Activated CD4-positive, alpha-beta T cell treated with anti-CD3 and anti-CD28 coated beads, Interleukin-2, amount 10 ng/mL, durations not matched to agents 7 days and 5 days (primary cell): ENCODE data around the gene KEAP1. TPM values are rescaled to one million over a fixed set of nuclear protein-coding genes. Genes with fewer than 3 reads are reported as not detected.
A peak's percentile ranks its signal among the peaks of the same experiment; 100 is the strongest.
"Not testable (repeated sequence)": the region's sequence is repeated elsewhere in the genome, so short reads cannot be mapped to it uniquely, and the experiment has no call there.

Source experiments
- CTCF ChIA-PET: fragments of 350-600 bp; sonication (Branson Sonifier 250); formaldehyde crosslinking; loops from one replicate; lab custom pipeline; 2021; ENCODE audit warnings: antibody characterized with exemption; lab: Charles Lee
- POLR2A ChIA-PET: fragments of 350-600 bp; sonication (Branson Sonifier 250); formaldehyde crosslinking; loops from one replicate; lab custom pipeline; 2021; ENCODE audit warnings: antibody characterized with exemption; lab: Charles Lee
- DNase-seq: peaks from one replicate; pipeline ENCODE4 v3.0.0-alpha.2; 2020
- H3K27ac Mint-ChIP-seq: one replicate; pipeline ENCODE4 v1.8.0; 2021; ENCODE audit warnings: mild to moderate bottlenecking, moderate library complexity, mixed read lengths
- H3K27me3 Mint-ChIP-seq: one replicate; pipeline ENCODE4 v1.8.0; 2021; ENCODE audit warnings: mixed read lengths
- H3K36me3 Mint-ChIP-seq: one replicate; pipeline ENCODE4 v1.8.0; 2021; ENCODE audit warnings: low read depth, mixed read lengths
- H3K4me1 Mint-ChIP-seq: one replicate; pipeline ENCODE4 v1.8.0; 2021; ENCODE audit warnings: mixed read lengths
- H3K4me3 Mint-ChIP-seq: one replicate; pipeline ENCODE4 v1.8.0; 2021; ENCODE audit warnings: mild to moderate bottlenecking, moderate library complexity, mixed read lengths
- H3K9me3 Mint-ChIP-seq: one replicate; pipeline ENCODE4 v1.8.0; 2021; ENCODE audit warnings: mixed read lengths
- total RNA-seq, 2 experiments: library from RNA; stranded (reverse); gene quantifications; one replicate each; pipeline ENCODE4 v1.2.3, GENCODE V29; 2021

The KEAP1 gene
- total RNA-seq, 2 experiments from 2014 or later = 68.3 to 93.8 TPM

DNA sequence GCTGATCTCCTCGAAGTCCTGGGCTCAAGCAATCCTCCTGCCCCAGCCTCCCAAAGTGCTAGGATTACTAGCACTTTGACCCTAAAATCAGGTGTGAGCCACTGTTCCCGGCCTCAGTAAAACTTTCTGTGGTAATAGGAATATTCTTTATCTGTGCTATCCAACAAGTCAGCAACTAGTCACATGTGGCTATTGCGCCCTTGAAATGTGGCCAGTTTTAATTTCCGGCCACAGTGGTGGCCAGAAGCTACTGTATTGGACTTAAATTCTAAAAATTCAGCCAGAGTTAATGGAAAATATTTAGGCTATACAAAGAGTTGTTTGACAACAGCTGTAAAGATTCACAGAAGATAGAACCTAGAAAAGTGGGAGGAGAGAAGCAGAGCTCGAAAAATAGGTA, 30.0 kb downstream of the KEAP1 start:
- H3K27ac Mint-ChIP-seq = no peak overlapping the region
- ChIA-PET CTCF (interaction anchor here (0.7 to 2.0 kb wide), 4 partner anchors 10 to 37 kb away, joined by 3 to 5 read pairs (median 4); no protein-coding TSS in a partner anchor), POLR2A (interaction anchor here (0.6 kb wide), 1 partner anchor 64 kb away, joined by 3 read pairs; no protein-coding TSS in a partner anchor)
- no peak for DNase-seq
- no peaks in the 10 kb centered on the region for H3K36me3 Mint-ChIP-seq
- H3K4me1 Mint-ChIP-seq = peaks cover 5% of the 10 kb centered on the region
- H3K4me3 Mint-ChIP-seq = no peak overlapping the region
- no peaks in the 10 kb centered on the region for H3K27me3 Mint-ChIP-seq
- no peaks in the 10 kb centered on the region for H3K9me3 Mint-ChIP-seq

DNA sequence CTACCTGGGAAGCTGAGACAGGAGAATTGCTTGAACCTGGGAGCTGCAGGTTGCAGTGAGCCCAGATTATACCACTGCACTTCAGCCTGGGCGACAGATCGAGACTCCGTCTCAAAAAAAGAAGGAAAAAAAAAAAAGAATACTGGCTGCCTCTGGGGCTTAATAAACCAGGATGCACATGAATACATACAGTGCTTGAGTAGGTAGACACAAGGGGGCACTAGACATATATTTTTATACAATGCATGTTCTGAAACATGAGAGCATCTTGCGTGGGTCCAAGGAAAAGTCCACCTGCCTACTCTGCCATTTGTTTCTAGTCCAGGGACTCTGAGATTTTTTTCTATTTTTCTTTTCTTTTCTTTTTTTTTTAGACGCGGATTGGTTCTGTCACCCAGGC, 31.2 kb downstream of the KEAP1 start:
- DNase-seq = peak; percentile 52
- CTCF ChIA-PET = interaction anchor here (2.0 kb wide), 1 partner anchor 11 kb away, joined by 5 read pairs; no protein-coding TSS in a partner anchor
- Mint-ChIP-seq H3K4me1 (peaks cover 4% of the 10 kb centered on the region), H3K9me3 (no peaks in the 10 kb centered on the region), H3K27me3 (no peaks in the 10 kb centered on the region), H3K36me3 (peaks cover 1% of the 10 kb centered on the region), H3K27ac (no peak overlapping the region), H3K4me3 (no peak overlapping the region)
- POLR2A ChIA-PET = no interaction called here

GRCh38 chr19:10468133-10468532, 35.0 kb downstream of the KEAP1 start:
- ChIA-PET POLR2A (no interaction called here), CTCF (interaction anchor here (0.6 kb wide), 2 partner anchors 67 to 144 kb away, joined by 3 read pairs; no protein-coding TSS in a partner anchor)
- Mint-ChIP-seq H3K4me3 (no peak overlapping the region), H3K4me1 (no peaks in the 10 kb centered on the region), H3K27me3 (no peaks in the 10 kb centered on the region), H3K27ac (no peak overlapping the region), H3K9me3 (no peaks in the 10 kb centered on the region), H3K36me3 (peaks cover 4% of the 10 kb centered on the region)
- no peak for DNase-seq

DNA sequence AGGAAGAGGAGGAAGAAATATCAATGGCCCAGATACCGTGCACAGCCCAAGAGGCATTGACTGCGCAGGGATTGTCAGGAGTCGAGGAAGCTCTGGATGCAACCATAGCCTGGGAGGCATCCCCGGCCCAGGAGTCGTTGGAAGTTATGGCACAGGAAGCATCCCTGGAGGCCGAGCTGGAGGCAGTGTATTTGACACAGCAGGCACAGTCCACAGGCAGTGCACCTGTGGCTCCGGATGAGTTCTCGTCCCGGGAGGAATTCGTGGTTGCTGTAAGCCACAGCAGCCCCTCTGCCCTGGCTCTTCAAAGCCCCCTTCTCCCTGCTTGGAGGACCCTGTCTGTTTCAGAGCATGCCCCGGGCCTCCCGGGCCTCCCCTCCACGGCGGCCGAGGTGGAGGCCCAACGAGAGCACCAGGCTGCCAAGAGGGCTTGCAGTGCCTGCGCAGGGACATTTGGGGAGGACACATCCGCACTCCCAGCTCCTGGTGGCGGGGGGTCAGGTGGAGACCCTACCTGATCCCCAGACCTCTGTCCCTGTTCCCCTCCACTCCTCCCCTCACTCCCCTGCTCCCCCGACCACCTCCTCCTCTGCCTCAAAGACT, 36.0 kb downstream of the KEAP1 start:
- Mint-ChIP-seq H3K27ac (no peak overlapping the region), H3K4me3 (no peak overlapping the region), H3K9me3 (no peaks in the 10 kb centered on the region), H3K36me3 (peaks cover 4% of the 10 kb centered on the region), H3K4me1 (peaks cover 3% of the 10 kb centered on the region), H3K27me3 (no peaks in the 10 kb centered on the region)
- DNase-seq = no peak
- ChIA-PET POLR2A (no interaction called here), CTCF (interaction anchor here (0.7 to 1.0 kb wide), 2 partner anchors 8 to 9 kb away, joined by 3 to 4 read pairs; no protein-coding TSS in a partner anchor)

DNA sequence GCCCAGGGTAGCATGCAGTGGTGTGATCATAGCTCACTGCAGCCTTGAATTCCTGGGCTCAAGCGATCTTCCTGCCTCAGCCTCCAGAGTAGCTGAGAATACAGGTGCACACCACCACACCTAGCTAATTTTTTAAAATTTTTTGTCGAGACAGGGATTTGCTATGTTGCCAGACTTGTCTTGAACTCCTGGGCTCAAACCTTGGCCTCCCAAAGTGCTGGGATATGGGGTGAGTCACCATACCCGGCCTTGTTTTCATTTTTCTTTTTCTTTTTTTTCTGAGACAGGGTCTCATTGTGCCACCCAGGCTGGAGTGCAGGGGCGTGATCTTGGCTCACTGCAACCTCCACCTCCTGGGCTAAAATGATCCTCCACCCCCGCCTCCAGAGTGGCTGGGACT, 38.7 kb downstream of the KEAP1 start:
- H3K4me3 Mint-ChIP-seq = no peak overlapping the region
- H3K9me3 Mint-ChIP-seq = no peaks in the 10 kb centered on the region
- no peaks in the 10 kb centered on the region for H3K27me3 Mint-ChIP-seq
- H3K4me1 Mint-ChIP-seq = peaks cover 12% of the 10 kb centered on the region
- ChIA-PET POLR2A (no interaction called here), CTCF (interaction anchor here (0.6 to 1.7 kb wide), 2 partner anchors 14 to 25 kb away, joined by 3 to 5 read pairs; no protein-coding TSS in a partner anchor)
- peaks cover 4% of the 10 kb centered on the region for H3K36me3 Mint-ChIP-seq
- no peak for DNase-seq
- no peak overlapping the region for H3K27ac Mint-ChIP-seq

DNA sequence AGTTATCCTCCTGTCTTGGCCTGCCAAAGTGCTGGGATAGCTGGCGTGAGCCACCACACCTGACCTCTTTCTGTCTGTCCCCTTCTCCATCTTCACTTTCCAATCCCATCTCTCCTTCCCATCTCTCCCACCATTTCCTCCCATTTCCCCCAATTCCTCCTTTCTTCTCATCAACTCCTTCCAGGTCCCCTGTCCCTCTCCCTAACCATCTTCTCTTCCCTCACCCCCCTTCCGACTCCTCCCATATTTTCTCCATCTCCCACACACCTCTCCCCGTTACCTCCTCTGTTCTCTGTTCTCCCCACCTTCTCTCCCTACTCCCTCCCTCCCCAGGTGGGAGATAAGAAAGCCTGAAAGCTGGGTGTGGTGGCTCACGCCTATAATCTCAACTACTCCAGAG, 40.6 kb downstream of the KEAP1 start:
- no peaks in the 10 kb centered on the region for H3K9me3 Mint-ChIP-seq
- H3K27me3 Mint-ChIP-seq = no peaks in the 10 kb centered on the region
- POLR2A ChIA-PET = interaction anchor here (0.6 kb wide), 1 partner anchor 107 kb away, joined by 3 read pairs; no protein-coding TSS in a partner anchor
- peaks cover 12% of the 10 kb centered on the region for H3K4me1 Mint-ChIP-seq
- no peak for DNase-seq
- H3K36me3 Mint-ChIP-seq = peaks cover 4% of the 10 kb centered on the region
- no peak overlapping the region for H3K27ac Mint-ChIP-seq
- no peak overlapping the region for H3K4me3 Mint-ChIP-seq
- CTCF ChIA-PET = interaction anchor here (0.6 to 1.5 kb wide), 3 partner anchors 46 to 67 kb away, joined by 3 to 5 read pairs (median 4); no protein-coding TSS in a partner anchor

- H3K27me3 Mint-ChIP-seq, H3K36me3 Mint-ChIP-seq, H3K4me3 Mint-ChIP-seq, H3K27ac Mint-ChIP-seq, DNase-seq, H3K9me3 Mint-ChIP-seq: not testable (repeated sequence)
- POLR2A ChIA-PET = interaction anchor here (0.6 kb wide), 2 partner anchors 22 to 106 kb away, joined by 3 to 4 read pairs; no protein-coding TSS in a partner anchor
- peaks cover 12% of the 10 kb centered on the region for H3K4me1 Mint-ChIP-seq
- CTCF ChIA-PET = interaction anchor here (0.6 to 1.5 kb wide), 4 partner anchors 45 to 66 kb away, joined by 3 to 5 read pairs (median 4); no protein-coding TSS in a partner anchor
Measured at GRCh38 chr19:10462042-10462441, 41.1 kb downstream of the KEAP1 start.

- Mint-ChIP-seq H3K4me3 (peak overlapping the region; percentile 36), H3K27ac (peak overlapping the region; percentile 50), H3K4me1 (peaks cover 12% of the 10 kb centered on the region), H3K27me3 (no peaks in the 10 kb centered on the region), H3K9me3 (no peaks in the 10 kb centered on the region), H3K36me3 (no peaks in the 10 kb centered on the region)
- POLR2A ChIA-PET = interaction anchor here (0.6 kb wide), 1 partner anchor 21 kb away, joined by 4 read pairs; no protein-coding TSS in a partner anchor
- peak; percentile 84 for DNase-seq
- CTCF ChIA-PET = interaction anchor here (1.1 to 1.5 kb wide), 4 partner anchors 17 to 48 kb away, joined by 3 to 5 read pairs (median 4); no protein-coding TSS in a partner anchor
Measured at GRCh38 chr19:10461047-10461949, 41.9 kb downstream of the KEAP1 start.

DNA sequence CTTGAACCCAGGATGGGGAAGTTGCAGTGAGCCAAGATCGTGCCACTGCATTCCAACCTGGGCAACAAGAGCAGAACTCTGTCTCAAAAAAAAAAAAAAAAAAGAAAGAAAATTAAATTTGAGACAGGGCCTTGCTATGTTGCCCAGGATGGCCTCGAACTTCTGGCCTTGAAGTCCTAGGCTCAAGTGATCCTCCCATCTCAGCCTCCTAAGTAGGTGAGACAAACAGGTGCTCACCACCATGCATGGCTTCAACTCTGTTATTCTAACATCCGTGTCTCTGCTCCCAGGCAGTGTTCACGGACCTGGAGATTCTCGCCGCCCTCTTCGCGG, 42.5 kb downstream of the KEAP1 start:
- CTCF ChIA-PET = interaction anchor here (1.1 to 1.2 kb wide), 2 partner anchors 18 to 44 kb away, joined by 3 to 4 read pairs; no protein-coding TSS in a partner anchor
- Mint-ChIP-seq H3K27ac (peak overlapping the region; percentile 50), H3K4me3 (peak overlapping the region; percentile 19), H3K9me3 (no peaks in the 10 kb centered on the region), H3K36me3 (no peaks in the 10 kb centered on the region), H3K27me3 (no peaks in the 10 kb centered on the region), H3K4me1 (peaks cover 12% of the 10 kb centered on the region)
- POLR2A ChIA-PET = no interaction called here
- DNase-seq = no peak

GRCh38 chr19:10458733-10459132, 44.4 kb downstream of the KEAP1 start:
- H3K27ac Mint-ChIP-seq, H3K9me3 Mint-ChIP-seq, DNase-seq, H3K36me3 Mint-ChIP-seq, H3K27me3 Mint-ChIP-seq, POLR2A ChIA-PET, H3K4me3 Mint-ChIP-seq: not testable (repeated sequence)
- peaks cover 12% of the 10 kb centered on the region for H3K4me1 Mint-ChIP-seq
- CTCF ChIA-PET = interaction anchor here (0.7 to 1.6 kb wide), 6 partner anchors 8 to 200 kb away, joined by 3 to 6 read pairs (median 4); partner anchors contain the start of gene CDC37

- H3K27me3 Mint-ChIP-seq = no peaks in the 10 kb centered on the region
- DNase-seq = no peak
- no peaks in the 10 kb centered on the region for H3K36me3 Mint-ChIP-seq
- H3K4me1 Mint-ChIP-seq = peaks cover 12% of the 10 kb centered on the region
- ChIA-PET CTCF (interaction anchor here (1.1 to 1.8 kb wide), 3 partner anchors 19 to 66 kb away, joined by 3 to 4 read pairs (median 4); no protein-coding TSS in a partner anchor), POLR2A (no interaction called here)
- no peaks in the 10 kb centered on the region for H3K9me3 Mint-ChIP-seq
- no peak overlapping the region for H3K4me3 Mint-ChIP-seq
- H3K27ac Mint-ChIP-seq = no peak overlapping the region
Measured at GRCh38 chr19:10454267-10454666, 48.9 kb downstream of the KEAP1 start.

GRCh38 chr19:10453852-10454251, 49.3 kb downstream of the KEAP1 start:
- no peak overlapping the region for H3K4me3 Mint-ChIP-seq
- H3K27ac Mint-ChIP-seq = no peak overlapping the region
- no peaks in the 10 kb centered on the region for H3K36me3 Mint-ChIP-seq
- DNase-seq = no peak
- H3K27me3 Mint-ChIP-seq = no peaks in the 10 kb centered on the region
- ChIA-PET CTCF (interaction anchor here (1.1 to 1.8 kb wide), 2 partner anchors 25 to 66 kb away, joined by 4 read pairs; no protein-coding TSS in a partner anchor), POLR2A (no interaction called here)
- H3K9me3 Mint-ChIP-seq = no peaks in the 10 kb centered on the region
- H3K4me1 Mint-ChIP-seq = peaks cover 12% of the 10 kb centered on the region
